ENCODE results near the gene SIK3.

SIK3 gene

DNA sequence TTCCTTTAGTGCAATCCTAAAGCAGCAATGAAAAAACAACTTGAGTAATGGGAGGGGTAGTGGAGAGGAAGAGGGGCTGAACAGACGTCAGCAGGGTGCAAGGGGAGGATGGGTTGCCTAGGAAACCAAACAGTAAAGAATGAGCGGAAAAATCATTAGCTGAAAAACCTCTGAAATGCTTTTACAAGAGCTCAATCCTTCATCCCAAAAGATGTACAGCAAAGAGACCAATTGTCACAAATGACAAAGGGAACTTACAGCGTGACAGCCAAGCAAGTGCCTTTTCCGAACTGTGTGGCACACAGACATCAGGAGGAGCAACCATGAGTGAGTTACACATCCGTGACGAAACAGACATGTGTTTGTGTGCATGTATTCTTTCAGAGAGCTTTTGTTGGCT is 104.6 kb downstream of the SIK3 start:
- TF ChIP-seq CTCF (IDR thresholded peaks at IDR 0.05) (no peak), ZFX (IDR thresholded peaks at IDR 0.05; ENCODE audit: borderline replicate concordance) (no peak)
- H3K27ac ChIP-seq: no peak overlapping the region

DNA sequence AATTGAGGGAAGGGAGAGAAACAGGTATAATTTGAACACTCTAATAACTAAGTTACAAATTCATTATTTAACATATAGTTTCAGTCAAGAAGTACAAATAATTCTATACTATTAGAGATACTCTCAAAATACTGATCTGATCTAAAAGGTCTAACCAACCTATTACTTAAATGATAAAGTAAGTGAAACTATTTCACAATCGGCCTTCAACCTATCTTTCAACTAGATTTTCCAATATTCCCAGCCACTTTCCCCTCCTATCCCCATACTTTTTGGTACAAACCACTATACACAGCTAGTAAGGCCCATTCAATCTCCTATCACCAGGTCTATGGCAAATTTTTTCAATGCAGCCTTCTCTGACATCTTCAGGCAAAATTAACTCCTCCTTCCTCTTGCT is 106.7 kb downstream of the SIK3 start:
- TF ChIP-seq ZFX (IDR thresholded peaks at IDR 0.05; ENCODE audit: borderline replicate concordance) (no peak), CTCF (IDR thresholded peaks at IDR 0.05) (no peak)

DNA sequence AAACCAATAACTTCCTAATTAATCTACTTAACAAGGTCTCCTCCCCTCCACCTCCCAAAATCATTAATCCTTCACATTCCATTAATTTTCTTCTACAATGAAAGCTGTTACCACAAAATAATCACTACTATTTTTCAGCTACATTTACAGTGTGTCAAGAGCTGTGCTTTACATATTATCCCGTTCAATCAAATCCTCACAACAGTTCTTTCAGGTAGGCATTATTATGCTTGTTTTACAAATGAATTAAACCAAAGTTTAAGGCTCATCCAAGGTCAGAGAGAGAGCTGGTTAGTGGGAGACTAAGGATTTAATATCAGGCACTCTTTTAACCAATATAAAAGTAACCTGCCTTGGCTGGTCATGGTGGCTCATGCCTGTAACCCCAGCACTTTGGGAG is 107.4 kb downstream of the SIK3 start:
- no peak overlapping the region for H3K27ac ChIP-seq
- TF ChIP-seq CTCF (IDR thresholded peaks at IDR 0.05) (no peak), ZFX (IDR thresholded peaks at IDR 0.05; ENCODE audit: borderline replicate concordance) (no peak)

More for the DNA sequence above, 106.7 kb downstream of the SIK3 start:
- no peak overlapping the region for H3K27ac ChIP-seq

- no peak overlapping the region for H3K27ac ChIP-seq
- TF ChIP-seq ZFX (IDR thresholded peaks at IDR 0.05; ENCODE audit: borderline replicate concordance) (no peak), CTCF (IDR thresholded peaks at IDR 0.05) (no peak)
Measured at GRCh38 chr11:116990061-116990473, 108.2 kb downstream of the SIK3 start.

GRCh38 chr11:116989184-116989583 is 109.0 kb downstream of the SIK3 start:
- TF ChIP-seq ZFX (IDR thresholded peaks at IDR 0.05; ENCODE audit: borderline replicate concordance): no peak
- no peak for TF ChIP-seq CTCF (IDR thresholded peaks at IDR 0.05)
- H3K27ac ChIP-seq: no peak overlapping the region

DNA sequence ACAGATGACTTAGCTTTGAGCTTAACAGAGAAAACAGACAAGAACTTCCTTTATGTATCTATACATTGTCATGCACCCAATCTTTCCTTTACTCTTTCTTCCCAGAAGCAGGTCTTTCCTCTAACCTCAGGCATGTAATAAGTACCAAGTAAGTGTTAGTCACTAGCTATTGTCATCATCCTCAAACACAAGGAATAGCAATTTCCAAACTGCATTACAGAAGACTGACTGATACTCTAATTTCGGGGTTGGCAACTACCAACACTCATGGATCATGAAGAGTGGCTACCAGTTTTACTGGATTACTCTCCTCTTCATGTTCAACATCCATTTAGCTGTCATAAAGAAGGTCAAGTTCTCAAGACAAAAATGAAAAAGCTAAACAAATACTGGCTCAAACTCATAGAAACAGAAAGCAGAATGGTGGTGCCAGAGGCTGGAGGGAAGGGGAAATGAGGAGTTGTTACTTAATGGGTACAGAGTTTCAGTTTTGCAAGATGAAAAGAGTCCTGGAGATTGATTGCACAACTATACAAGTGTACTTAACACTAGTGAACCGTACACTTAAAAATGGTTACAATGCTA is 111.6 kb downstream of the SIK3 start:
- H3K27ac ChIP-seq: no peak overlapping the region
- no peak for TF ChIP-seq CTCF (IDR thresholded peaks at IDR 0.05)
- no peak for TF ChIP-seq ZFX (IDR thresholded peaks at IDR 0.05; ENCODE audit: borderline replicate concordance)

DNA sequence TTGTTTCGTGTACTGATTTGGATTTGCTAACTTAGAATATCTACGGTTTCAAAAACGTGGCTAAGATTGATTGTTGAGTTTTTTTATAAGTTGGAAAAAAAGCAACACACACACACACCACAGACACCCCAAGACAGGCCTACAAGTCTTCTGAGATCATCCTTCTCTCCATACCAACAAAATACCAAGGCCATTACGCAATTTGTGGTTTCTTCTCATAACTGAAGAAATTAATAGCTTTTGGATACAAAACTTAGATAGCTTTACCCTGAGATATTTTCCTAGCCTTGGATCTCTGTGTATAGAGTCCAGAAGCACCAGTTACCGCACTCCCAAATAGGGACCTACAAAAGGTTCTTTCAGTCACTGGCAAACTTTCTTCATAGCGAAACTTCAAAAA is 113.6 kb downstream of the SIK3 start:
- no peak overlapping the region for H3K27ac ChIP-seq
- TF ChIP-seq ZFX (IDR thresholded peaks at IDR 0.05; ENCODE audit: borderline replicate concordance): no peak
- TF ChIP-seq CTCF (IDR thresholded peaks at IDR 0.05): no peak
